ENCODE results near the gene TEX264. TPM values are rescaled to one million over a fixed set of nuclear protein-coding genes. Genes with fewer than 3 reads are reported as not detected.

Gene TEX264
- total RNA-seq, 1 experiment from 2014 or later, result 11.8 TPM

GRCh38 chr3:51659942-51660341 lies 11.1 kb upstream of the TEX264 start (continued):
- TF ChIP-seq ZNF425 (CRISPR knock-in tag; conservative IDR thresholded peaks at IDR 0.05) (no peak), RELA (CRISPR knock-in tag; IDR thresholded peaks at IDR 0.05; ENCODE audit: borderline replicate concordance) (no peak), ATF2 (CRISPR knock-in tag; IDR thresholded peaks at IDR 0.05; ENCODE audit: borderline replicate concordance, low read depth) (no peak), SOX15 (CRISPR knock-in tag; IDR thresholded peaks at IDR 0.05) (no peak), SP1 (CRISPR knock-in tag; conservative IDR thresholded peaks at IDR 0.05) (no peak), ZNF671 (CRISPR knock-in tag; IDR thresholded peaks at IDR 0.05) (no peak), SMAD4 (CRISPR knock-in tag; IDR thresholded peaks at IDR 0.05) (no peak)

GRCh38 chr3:51662456-51662855 lies 8.6 kb upstream of the TEX264 start:
- Mint-ChIP-seq H3K27me3 (ENCODE audit: low read depth) (no peaks in the 10 kb centered on the region), H3K4me1 (no peaks in the 10 kb centered on the region), H3K36me3 (peaks cover 48% of the 10 kb centered on the region), H3K4me3 (no peak overlapping the region), H3K9me3 (no peaks in the 10 kb centered on the region), H3K27ac (no peak overlapping the region)
- ATAC-seq, result no peak
- no peak for DNase-seq (ENCODE audit: low spot score)
- POLR2A ChIA-PET, result no interaction called here
- CTCF ChIA-PET, result interaction anchor here (1.5 kb wide), 1 partner anchor 10 kb away, joined by 3 read pairs; no protein-coding TSS in a partner anchor
- TF ChIP-seq CREB1 (CRISPR knock-in tag; IDR thresholded peaks at IDR 0.05) (no peak), JUN (CRISPR knock-in tag; IDR thresholded peaks at IDR 0.05) (no peak), SMAD4 (CRISPR knock-in tag; IDR thresholded peaks at IDR 0.05) (no peak), MYBL2 (CRISPR knock-in tag; IDR thresholded peaks at IDR 0.05) (no peak), ATF2 (CRISPR knock-in tag; IDR thresholded peaks at IDR 0.05; ENCODE audit: borderline replicate concordance, low read depth) (no peak), ZNF138 (CRISPR knock-in tag; conservative IDR thresholded peaks at IDR 0.05) (no peak), ZNF317 (CRISPR knock-in tag; IDR thresholded peaks at IDR 0.05; ENCODE audit: borderline replicate concordance, low read depth) (no peak), ZBTB43 (CRISPR knock-in tag; IDR thresholded peaks at IDR 0.05) (no peak), ZNF396 (CRISPR knock-in tag; IDR thresholded peaks at IDR 0.05; ENCODE audit: borderline replicate concordance) (no peak), TCF7 (CRISPR knock-in tag; IDR thresholded peaks at IDR 0.05; ENCODE audit: low read depth) (no peak)
- TF ChIP-seq, protein P1, sequence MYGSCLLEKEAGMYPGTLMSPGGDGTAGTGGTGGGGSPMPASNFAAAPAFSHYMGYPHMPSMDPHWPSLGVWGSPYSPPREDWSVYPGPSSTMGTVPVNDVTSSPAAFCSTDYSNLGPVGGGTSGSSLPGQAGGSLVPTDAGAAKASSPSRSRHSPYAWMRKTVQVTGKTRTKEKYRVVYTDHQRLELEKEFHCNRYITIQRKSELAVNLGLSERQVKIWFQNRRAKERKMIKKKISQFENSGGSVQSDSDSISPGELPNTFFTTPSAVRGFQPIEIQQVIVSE (CRISPR knock-in tag; IDR thresholded peaks at IDR 0.05; ENCODE audit: borderline replicate concordance), result no peak
- TF ChIP-seq, protein P2, sequence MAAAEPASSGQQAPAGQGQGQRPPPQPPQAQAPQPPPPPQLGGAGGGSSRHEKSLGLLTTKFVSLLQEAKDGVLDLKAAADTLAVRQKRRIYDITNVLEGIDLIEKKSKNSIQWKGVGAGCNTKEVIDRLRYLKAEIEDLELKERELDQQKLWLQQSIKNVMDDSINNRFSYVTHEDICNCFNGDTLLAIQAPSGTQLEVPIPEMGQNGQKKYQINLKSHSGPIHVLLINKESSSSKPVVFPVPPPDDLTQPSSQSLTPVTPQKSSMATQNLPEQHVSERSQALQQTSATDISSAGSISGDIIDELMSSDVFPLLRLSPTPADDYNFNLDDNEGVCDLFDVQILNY (CRISPR knock-in tag; IDR thresholded peaks at IDR 0.05), result no peak
- TF ChIP-seq, protein P3, sequence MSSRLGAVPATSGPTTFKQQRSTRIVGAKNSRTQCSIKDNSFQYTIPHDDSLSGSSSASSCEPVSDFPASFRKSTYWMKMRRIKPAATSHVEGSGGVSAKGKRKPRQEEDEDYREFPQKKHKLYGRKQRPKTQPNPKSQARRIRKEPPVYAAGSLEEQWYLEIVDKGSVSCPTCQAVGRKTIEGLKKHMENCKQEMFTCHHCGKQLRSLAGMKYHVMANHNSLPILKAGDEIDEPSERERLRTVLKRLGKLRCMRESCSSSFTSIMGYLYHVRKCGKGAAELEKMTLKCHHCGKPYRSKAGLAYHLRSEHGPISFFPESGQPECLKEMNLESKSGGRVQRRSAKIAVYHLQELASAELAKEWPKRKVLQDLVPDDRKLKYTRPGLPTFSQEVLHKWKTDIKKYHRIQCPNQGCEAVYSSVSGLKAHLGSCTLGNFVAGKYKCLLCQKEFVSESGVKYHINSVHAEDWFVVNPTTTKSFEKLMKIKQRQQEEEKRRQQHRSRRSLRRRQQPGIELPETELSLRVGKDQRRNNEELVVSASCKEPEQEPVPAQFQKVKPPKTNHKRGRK (CRISPR knock-in tag; IDR thresholded peaks at IDR 0.05; ENCODE audit: borderline replicate concordance), result no peak

All from WTC11 (cell line).